HFF-Myc (cell line): Measurements from ENCODE around the gene DCTN4.

Source experiments
- DNase-seq: peaks from one replicate; pipeline ENCODE4 v3.0.0-alpha.2; 2011; ENCODE audit warnings: low read depth; ENCODE audit errors: extremely low read depth
- H3K4me3 ChIP-seq: replicated peaks from 2 replicates; pipeline ENCODE4 v1.5.1; 2011; ENCODE audit warnings: low read depth, mild to moderate bottlenecking, control low read depth, low read length
- TF ChIP-seq, protein P1 (sequence below): IDR thresholded peaks from 2 replicates; pipeline ENCODE4 v1.5.1; 2012; ENCODE audit warnings: mild to moderate bottlenecking, low read depth, low read length, control low read depth; ENCODE audit errors: missing control alignments

Gene DCTN4

DNA sequence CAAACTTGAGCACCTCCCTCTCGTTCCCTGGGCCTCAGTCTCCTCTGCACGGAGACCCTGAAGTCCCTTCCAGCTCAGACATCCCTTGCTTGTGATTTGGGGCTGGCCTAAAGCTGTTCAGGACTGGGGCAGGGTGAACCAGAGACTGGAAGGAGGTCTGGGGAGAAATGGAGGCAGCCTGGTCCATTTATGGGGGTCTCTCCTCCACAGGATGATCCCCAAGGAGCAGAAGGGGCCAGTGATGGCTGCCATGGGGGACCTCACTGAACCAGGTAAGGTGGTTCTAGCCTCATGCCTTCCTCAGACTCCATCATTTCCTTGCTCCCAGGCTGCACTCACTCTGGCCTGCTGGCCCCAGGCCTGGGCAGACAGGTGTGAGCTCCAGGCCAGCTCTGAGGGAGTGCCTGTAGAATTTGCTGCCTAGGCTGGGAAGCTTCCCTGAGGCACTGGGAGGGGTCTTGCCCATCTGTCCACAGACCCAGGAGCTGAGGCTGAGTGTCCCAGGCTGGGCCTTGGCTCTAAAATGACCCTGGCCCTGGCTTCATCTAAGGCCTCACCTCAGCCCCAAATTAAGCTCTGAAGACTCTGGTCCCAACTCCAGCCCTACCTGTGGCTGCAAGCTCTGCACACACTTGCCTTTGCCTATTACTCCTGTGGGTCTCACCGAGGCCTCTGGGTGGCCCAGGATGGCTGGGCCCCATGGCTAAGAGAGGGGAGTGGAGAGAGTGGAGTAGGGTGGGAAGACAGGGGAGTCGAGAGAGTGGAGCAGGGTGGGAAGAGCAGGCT lies 95.9 kb downstream of the DCTN4 start:
- TF ChIP-seq, protein P1, sequence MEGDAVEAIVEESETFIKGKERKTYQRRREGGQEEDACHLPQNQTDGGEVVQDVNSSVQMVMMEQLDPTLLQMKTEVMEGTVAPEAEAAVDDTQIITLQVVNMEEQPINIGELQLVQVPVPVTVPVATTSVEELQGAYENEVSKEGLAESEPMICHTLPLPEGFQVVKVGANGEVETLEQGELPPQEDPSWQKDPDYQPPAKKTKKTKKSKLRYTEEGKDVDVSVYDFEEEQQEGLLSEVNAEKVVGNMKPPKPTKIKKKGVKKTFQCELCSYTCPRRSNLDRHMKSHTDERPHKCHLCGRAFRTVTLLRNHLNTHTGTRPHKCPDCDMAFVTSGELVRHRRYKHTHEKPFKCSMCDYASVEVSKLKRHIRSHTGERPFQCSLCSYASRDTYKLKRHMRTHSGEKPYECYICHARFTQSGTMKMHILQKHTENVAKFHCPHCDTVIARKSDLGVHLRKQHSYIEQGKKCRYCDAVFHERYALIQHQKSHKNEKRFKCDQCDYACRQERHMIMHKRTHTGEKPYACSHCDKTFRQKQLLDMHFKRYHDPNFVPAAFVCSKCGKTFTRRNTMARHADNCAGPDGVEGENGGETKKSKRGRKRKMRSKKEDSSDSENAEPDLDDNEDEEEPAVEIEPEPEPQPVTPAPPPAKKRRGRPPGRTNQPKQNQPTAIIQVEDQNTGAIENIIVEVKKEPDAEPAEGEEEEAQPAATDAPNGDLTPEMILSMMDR: no peak
- no peak overlapping the region for H3K4me3 ChIP-seq
- no peak for DNase-seq

DNA sequence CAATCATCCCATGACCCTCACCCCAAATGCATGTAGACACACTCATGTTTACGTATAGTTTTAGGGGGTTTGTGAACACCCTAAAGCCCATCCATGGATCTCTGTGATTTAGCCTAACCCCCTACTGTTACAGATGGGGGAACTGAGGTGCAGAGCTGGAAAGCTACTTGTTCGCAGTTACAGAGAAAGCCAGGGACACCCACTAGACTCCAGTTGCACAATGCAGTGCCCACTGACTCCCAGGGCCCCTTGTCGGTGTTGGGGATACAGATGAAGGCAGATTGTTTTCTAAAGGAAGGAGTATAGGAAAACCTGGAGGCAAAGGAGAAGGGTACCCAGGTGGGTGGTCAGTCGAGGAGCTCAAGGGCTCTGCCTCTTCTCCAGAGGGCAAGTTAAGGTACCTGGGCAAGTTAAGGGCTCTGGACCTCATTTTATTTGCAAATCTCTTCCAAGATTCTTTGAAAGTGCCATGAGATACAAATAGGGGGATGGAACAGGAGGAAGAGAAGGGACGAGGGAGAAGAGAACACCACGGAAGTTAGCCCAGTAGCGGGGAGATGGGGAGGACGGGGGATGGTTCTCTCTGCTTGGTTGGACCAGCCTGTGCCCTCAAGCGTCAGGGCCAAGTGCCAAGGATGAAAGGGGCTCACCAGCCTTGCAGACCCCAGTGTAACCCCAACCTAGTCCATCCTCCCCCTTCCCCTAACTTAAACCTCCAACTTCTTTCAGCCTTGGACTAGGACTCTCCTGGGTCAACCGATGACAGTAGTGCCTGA lies 96.8 kb downstream of the DCTN4 start:
- TF ChIP-seq, protein P1: no peak
- DNase-seq: no peak
- H3K4me3 ChIP-seq: no peak overlapping the region

DNA sequence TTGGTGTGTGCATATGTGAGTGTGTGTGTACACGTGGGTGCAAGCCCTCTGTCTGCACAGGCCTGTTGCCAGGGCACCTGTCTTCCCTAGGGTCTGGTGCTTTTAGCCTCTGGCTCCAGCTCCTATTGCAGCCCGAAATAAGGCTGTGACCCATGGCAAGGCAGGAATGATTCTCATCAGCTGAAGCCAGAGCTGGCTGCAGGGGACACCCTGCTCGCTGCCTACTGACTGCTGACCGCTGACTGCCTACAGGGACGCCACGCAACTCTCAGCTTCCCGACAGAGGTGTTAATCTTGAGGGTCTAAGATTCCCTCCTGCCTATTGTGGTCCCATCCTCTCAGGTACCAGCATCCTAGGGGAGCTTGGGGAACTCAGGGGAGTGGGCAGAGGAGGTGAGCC lies 97.7 kb downstream of the DCTN4 start, which contains the start of gene MYOZ3:
TSS of gene MYOZ3 (plus strand) at position 166 of the 400 bp plus-strand sequence. CDS start 1,691 bp downstream, outside the sequence.
- no peak within 1 kb of the TSS for H3K4me3 ChIP-seq
- TF ChIP-seq, protein P1: no peak
- no peak for DNase-seq

DNA sequence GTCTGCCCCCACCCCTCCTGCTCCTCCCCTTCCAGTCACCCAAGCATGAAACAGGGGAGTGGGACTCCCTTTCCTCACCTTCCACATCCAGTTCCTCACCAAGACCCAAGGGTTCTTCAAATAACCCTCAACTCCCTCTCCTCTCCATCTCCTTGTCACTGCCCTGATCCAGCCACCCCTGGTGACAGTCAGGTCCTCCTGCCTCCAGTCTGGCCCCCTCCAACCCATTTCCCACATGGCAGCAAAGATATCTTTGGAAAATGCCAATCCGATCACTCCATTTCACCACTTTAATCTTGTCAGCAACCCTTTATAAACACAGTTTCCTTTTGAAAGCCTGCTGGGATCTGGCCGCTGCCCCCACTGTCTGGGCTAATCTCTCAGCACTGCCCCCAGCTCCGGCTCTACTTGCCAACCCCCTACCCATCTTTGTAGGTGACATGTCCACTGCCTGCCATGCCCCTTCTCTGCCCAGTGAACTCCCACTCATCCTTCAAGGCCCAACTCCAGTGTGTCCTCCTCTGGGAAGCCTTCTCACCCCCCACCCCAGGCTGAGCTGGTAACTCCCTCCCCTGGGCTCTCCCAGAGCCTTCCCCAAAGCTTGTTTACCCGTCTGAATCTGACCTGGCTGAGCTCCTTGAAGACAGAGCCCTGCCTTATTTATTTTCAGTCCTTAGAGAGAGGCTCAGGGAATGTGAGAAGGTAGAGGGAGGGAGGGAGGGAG lies 98.5 kb downstream of the DCTN4 start:
- TF ChIP-seq, protein P1: no peak
- no peak for DNase-seq
- H3K4me3 ChIP-seq: no peak overlapping the region

DNA sequence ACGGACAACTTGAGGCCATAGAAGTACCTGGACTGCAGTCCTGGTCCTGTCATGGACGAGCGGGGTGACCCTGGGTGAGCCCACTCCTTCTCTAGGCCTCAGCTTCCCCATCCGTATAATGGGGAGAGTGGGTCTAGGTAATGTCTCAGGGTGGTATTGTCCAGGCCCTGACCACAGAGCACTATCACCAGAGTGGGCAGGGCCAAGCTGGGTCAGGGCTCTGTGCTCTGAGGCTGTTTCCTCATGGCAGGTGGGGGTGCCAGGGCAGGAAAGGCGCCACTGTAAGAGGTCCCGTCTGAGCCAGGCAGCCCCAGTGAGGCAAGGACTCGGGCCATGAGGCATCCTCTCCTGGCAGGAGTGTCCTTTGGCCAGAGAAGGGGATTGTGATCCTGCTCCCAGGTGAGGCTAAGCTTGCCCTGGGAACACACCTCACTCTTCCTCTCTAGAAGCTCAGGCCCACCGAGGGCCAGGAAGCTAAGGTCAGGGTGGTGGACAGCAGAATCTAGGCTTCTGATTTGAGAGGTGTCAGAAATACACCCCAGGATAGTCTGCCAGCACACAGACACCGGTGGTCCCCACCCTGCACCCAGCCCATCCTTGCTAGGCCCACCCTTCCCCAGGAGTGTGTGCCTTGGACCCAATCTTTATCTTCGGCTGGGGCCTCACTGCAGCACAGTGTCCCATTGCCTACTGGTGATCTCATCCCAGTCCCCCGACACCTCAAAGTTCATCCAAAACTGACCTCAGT lies 99.3 kb downstream of the DCTN4 start:
- H3K4me3 ChIP-seq: no peak overlapping the region
- no peak for DNase-seq
- TF ChIP-seq, protein P1: no peak

DNA sequence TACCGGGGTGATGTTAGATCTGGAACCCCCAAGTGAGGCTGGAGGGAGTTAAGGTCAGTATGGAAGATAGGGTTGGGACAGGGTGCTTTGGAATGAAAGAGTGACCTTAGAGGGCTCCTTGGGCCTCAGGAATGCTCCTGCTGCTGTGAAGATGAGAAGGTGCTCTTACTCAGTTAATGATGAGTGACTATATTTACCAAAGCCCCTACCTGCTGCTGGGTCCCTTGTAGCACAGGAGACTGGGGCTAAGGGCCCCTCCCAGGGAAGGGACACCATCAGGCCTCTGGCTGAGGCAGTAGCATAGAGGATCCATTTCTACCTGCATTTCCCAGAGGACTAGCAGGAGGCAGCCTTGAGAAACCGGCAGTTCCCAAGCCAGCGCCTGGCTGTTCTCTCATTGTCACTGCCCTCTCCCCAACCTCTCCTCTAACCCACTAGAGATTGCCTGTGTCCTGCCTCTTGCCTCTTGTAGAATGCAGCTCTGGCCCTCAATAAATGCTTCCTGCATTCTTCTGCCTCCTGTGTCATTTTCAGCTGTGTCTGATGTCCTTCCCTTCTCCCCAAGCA lies 100.0 kb downstream of the DCTN4 start:
- H3K4me3 ChIP-seq: no peak overlapping the region
- TF ChIP-seq, protein P1: no peak
- DNase-seq: no peak
